ENCODE data around the gene ARTN. TPM values are rescaled to one million over a fixed set of nuclear protein-coding genes. Genes with fewer than 3 reads are reported as not detected.

ARTN gene
- total RNA-seq, 1 experiment from 2014 or later, result not detected

DNA sequence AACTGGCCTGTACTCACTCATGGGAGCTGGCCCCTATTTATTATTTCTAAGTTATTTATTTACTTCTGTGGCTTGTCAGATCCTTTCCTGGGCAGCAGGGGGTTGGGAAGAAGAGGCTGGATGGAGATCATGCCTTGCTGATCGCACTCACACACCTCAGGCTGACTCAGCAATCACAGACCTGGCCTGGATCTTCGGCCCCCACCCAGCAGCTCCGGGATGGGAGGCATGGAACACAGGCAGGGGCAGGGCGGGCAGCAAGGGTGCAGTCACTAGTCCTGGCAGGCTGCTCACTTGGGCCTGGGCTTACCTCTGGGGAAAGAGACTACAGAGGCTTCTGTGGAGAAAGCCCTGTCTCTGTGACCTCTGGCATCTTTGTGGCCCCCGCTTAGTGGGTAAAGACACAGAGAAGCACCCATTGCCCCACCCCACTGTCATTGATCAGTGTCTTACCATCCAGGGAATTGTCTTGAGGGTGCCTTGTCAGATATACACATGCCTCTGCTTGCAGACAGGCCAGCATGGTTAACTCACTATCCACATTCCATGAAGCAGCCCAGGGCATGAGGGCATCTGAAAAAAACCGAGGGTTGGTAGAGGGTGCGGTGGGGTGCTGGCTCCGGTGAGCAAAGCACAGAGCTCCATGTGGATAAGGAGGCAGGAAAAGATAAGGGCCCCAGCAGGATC lies 3.7 kb downstream of the ARTN start:
- no peak overlapping the region for H3K4me3 ChIP-seq
- no peak for DNase-seq
- no peaks in the 10 kb centered on the region for H3K27me3 ChIP-seq
- no peaks in the 10 kb centered on the region for H3K9me3 ChIP-seq
- H3K36me3 ChIP-seq, result no peaks in the 10 kb centered on the region

DNA sequence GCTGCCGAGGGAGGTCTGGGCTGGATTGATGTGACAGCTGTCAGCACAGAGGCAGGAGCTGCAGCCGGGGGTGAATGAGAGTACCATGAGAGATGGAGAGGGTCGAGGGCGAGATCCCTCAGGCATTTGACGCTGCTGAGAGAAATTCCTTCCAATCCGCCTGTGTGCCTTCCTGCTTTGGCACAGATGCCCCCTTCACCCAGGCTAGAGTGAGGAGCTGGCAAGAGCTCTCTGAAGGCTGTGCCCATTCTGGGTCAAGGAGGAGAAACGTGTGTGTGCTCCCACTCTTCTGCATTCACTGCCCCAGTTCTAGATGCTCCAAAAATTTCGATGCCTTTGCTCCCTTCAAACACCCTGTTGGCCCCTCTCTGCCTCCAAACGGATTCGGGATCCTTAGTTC lies 4.8 kb downstream of the ARTN start:
- Histone ChIP-seq H3K4me3 (no peak overlapping the region), H3K27me3 (no peaks in the 10 kb centered on the region), H3K36me3 (no peaks in the 10 kb centered on the region), H3K9me3 (no peaks in the 10 kb centered on the region)
- no peak for DNase-seq

- Histone ChIP-seq H3K36me3 (no peaks in the 10 kb centered on the region), H3K27me3 (no peaks in the 10 kb centered on the region), H3K9me3 (no peaks in the 10 kb centered on the region), H3K4me3 (no peak overlapping the region)
- no peak for DNase-seq
Observed at GRCh38 chr1:43938892-43939587, 5.4 kb downstream of the ARTN start.

DNA sequence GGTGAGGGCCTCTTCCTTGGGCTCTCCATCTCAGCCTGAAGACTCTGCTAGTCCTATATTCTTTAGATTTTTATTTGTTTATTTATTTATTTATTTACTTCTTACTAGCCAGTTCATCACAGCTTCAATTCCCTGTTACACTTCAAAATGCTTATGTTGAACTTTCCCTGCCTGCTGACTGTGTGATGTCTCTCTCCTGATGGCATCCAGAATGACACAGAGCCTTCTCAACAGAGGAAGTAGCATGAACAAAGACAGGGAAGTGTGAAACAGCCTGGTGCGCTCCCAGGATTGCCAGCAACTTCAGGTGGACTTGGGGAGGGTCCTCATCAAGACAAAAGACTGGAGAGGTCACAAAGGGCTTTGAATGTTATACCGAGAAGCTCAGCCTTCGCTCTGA lies 8.8 kb downstream of the ARTN start:
- Histone ChIP-seq H3K4me3 (no peak overlapping the region), H3K9me3 (no peaks in the 10 kb centered on the region), H3K27me3 (no peaks in the 10 kb centered on the region), H3K36me3 (no peaks in the 10 kb centered on the region)
- no peak for DNase-seq

GRCh38 chr1:43944860-43945259 lies 11.3 kb downstream of the ARTN start:
- H3K4me3 ChIP-seq, result no peak overlapping the region; the same call in 1 of the 2 replicates
- H3K9me3 ChIP-seq, result no peaks in the 10 kb centered on the region
- H3K27me3 ChIP-seq, result no peaks in the 10 kb centered on the region
- H3K36me3 ChIP-seq, result peaks cover 4% of the 10 kb centered on the region; the same call in 1 of the 2 replicates
- no peak for DNase-seq

DNA sequence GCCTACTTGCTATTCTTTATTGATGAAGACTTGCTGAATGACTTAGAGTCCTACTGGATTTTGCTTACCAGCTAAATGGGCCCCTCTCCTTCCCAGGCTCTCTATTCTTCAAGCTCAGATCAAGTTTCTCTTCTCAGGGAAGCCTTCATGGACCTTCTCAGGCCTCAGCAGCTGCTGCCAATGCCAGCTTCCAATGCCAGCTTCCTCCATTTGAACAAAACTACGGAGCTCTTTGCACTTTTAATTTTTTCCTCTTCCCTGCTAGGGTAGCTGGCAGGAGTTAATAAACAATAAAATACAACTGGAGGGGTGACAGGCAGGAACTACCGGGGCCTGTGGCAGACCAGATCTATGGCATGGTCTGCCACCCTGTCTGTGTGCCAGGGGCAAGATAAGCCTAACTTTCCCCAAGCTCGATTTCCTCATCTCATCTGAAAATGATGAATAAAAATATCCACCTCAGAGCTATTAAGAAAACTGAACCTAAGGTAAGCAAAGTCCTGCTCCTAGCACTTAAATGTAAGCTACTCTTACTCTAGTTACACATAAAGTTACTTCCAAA lies 12.2 kb downstream of the ARTN start:
- no peaks in the 10 kb centered on the region for H3K27me3 ChIP-seq
- no peaks in the 10 kb centered on the region for H3K9me3 ChIP-seq
- no peak for DNase-seq
- H3K36me3 ChIP-seq, result peaks cover 7% of the 10 kb centered on the region
- peak overlapping the region; percentile 76 for H3K4me3 ChIP-seq

GRCh38 chr1:43946236-43947060 lies 12.8 kb downstream of the ARTN start, which contains the start of gene IPO13:
Gene IPO13, plus strand, starts transcription at chr1:43946950. Its CDS starts 651 bp downstream, at chr1:43947601.
- H3K27me3 ChIP-seq, result no peaks in the 10 kb centered on the region
- DNase-seq, result peak; percentile 97
- H3K36me3 ChIP-seq, result peaks cover 8% of the 10 kb centered on the region

DNA sequence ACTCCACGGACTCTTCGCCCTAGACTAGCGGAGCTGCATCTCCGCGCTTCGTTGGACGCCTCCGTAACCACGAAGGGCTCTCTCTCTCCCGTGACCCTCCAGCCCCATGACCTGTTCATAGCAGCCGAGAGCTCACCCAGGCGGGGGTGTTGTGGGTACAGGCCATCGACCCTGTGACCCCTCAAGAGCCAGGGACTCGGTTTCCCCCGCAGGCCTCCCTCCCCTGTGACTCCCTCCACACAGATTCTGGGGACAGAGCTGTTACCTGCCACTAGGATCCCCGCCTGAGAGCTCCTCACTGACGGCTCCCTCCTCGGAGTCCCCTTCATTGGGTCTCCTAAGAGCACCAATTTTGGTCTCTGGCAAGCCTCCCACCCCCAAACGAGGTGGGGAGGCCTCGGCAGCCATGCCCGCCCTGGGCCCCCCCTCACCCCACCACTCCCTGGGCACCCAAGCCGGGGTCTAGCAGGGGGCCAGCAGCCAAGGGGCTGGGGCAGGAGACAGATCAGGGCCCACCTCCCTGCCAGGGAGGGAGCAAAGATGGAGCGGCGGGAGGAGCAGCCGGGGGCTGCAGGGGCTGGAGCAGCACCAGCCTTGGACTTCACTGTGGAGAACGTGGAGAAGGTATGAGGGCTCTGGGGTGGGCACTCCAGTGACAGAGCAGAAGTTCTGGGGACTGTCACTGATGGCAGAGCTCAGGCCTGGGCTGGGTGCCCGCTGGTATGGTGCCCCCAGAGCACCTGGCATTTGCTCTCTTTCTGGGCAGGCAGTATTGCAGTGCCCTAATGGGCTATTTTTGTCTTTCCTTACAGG lies 13.7 kb downstream of the ARTN start:
- no peak for DNase-seq
- H3K27me3 ChIP-seq, result no peaks in the 10 kb centered on the region
- H3K36me3 ChIP-seq, result peaks cover 14% of the 10 kb centered on the region
- H3K4me3 ChIP-seq, result peak overlapping the region; percentile 76
- H3K9me3 ChIP-seq, result no peaks in the 10 kb centered on the region

More at GRCh38 chr1:43946236-43947060, 12.8 kb downstream of the ARTN start, which contains the start of gene IPO13:
- peak within 1 kb of the TSS; percentile 76 for H3K4me3 ChIP-seq
- no peaks in the 10 kb centered on the region for H3K9me3 ChIP-seq

- H3K4me3 ChIP-seq, result peak overlapping the region; percentile 76
- H3K27me3 ChIP-seq, result no peaks in the 10 kb centered on the region
- DNase-seq, result no peak
- no peaks in the 10 kb centered on the region for H3K9me3 ChIP-seq
- peaks cover 14% of the 10 kb centered on the region for H3K36me3 ChIP-seq
Observed at GRCh38 chr1:43947874-43948437, 14.4 kb downstream of the ARTN start.

GRCh38 chr1:43949678-43950077 lies 16.1 kb downstream of the ARTN start:
- peaks cover 14% of the 10 kb centered on the region for H3K36me3 ChIP-seq
- DNase-seq, result no peak

GRCh38 chr1:43951021-43951985 lies 17.7 kb downstream of the ARTN start:
- no peak overlapping the region for H3K4me3 ChIP-seq

More at GRCh38 chr1:43949678-43950077, 16.1 kb downstream of the ARTN start:
- H3K27me3 ChIP-seq, result no peaks in the 10 kb centered on the region
- H3K9me3 ChIP-seq, result no peaks in the 10 kb centered on the region
- H3K4me3 ChIP-seq, result no peak overlapping the region

DNA sequence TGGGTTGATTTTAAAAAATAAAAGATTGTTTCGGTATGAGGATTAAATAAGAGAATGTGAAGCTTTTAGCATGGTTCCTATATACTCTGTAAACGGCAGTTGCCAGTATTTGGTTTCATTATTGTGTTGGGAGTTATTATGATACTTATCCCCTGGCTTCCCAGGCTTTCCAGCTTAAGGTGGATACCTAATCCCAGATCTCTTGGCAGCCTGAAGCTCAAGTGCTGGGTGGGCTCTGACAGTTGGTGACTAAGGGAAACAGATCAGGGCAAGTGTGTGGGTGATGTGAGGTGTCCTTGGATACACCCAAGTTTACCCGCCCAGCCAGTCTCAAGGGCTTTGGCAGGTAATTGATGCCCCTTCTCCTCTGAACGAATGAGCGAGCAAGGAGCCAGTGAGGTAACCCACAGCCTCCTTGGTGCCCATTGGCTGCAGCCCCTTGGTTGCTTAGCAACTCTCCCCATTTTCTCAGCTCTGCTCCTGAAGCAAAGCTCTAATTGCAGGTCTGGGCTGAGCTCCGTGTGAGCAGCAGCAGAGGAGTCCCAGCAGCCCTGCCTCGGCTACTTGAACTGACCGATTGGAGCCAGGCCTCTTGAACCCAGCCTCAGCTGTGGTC lies 19.2 kb downstream of the ARTN start:
- Histone ChIP-seq H3K4me3 (no peak overlapping the region), H3K36me3 (peaks cover 22% of the 10 kb centered on the region), H3K27me3 (no peaks in the 10 kb centered on the region), H3K9me3 (no peaks in the 10 kb centered on the region)
- DNase-seq, result no peak

More at GRCh38 chr1:43951021-43951985, 17.7 kb downstream of the ARTN start:
- Histone ChIP-seq H3K27me3 (no peaks in the 10 kb centered on the region), H3K36me3 (peaks cover 16% of the 10 kb centered on the region), H3K9me3 (no peaks in the 10 kb centered on the region)
- no peak for DNase-seq

DNA sequence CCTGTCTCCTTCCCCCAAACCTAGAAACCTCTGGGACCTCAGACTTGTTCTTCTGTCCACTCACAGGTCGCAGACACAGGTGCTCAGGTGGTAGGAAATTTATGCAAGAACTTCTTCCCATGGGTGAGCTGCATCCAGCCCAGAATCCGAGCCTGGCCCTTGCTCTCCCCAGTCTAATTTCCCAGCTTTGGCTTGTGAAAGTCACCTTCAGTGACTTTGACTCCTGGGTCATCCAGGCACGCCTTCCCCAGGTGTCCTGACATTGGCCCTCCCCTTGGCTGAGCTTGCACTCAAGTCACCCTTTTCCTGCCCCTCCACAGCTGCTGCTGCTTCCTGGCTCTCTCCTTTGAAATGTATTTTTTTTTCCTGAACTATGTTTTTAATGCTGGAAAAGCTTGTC lies 19.8 kb downstream of the ARTN start:
- H3K9me3 ChIP-seq, result no peaks in the 10 kb centered on the region
- H3K27me3 ChIP-seq, result no peaks in the 10 kb centered on the region
- H3K36me3 ChIP-seq, result peaks cover 25% of the 10 kb centered on the region
- H3K4me3 ChIP-seq, result no peak overlapping the region
- no peak for DNase-seq

GRCh38 chr1:43954036-43954435 lies 20.4 kb downstream of the ARTN start:
- no peak for DNase-seq
- Histone ChIP-seq H3K36me3 (peaks cover 25% of the 10 kb centered on the region), H3K9me3 (no peaks in the 10 kb centered on the region), H3K27me3 (no peaks in the 10 kb centered on the region), H3K4me3 (no peak overlapping the region)

Data from MG63 (cell line).